BLaER1 (cell line): ENCODE measurements around the gene ATP9A.
"Not testable (repeated sequence)": the region's sequence is repeated elsewhere in the genome, so short reads cannot be mapped to it uniquely, and the experiment has no call there.

Experiments
- H3K27ac ChIP-seq: shearing (Covaris generic); formaldehyde crosslinking; 2 replicates; pipeline ENCODE4 v1.8.1; 2022
- H3K27me3 ChIP-seq: shearing (Covaris generic); formaldehyde crosslinking; 2 replicates; pipeline ENCODE4 v1.8.1; 2022
- H3K36me3 ChIP-seq: shearing (Covaris generic); formaldehyde crosslinking; 2 replicates; pipeline ENCODE4 v1.8.1; 2022
- H3K4me1 ChIP-seq: shearing (Covaris generic); formaldehyde crosslinking; 2 replicates; pipeline ENCODE4 v1.8.1; 2022
- H3K4me2 ChIP-seq: shearing (Covaris generic); formaldehyde crosslinking; 2 replicates; pipeline ENCODE4 v1.8.1; 2022
- H3K4me3 ChIP-seq: shearing (Covaris generic); formaldehyde crosslinking; 2 replicates; pipeline ENCODE4 v1.8.1; 2022
- H3K9ac ChIP-seq: shearing (Covaris generic); formaldehyde crosslinking; 2 replicates; pipeline ENCODE4 v1.8.1; 2022
- H3K9me3 ChIP-seq: shearing (Covaris generic); formaldehyde crosslinking; 2 replicates; pipeline ENCODE4 v1.8.1; 2022
- H4K20me1 ChIP-seq: shearing (Covaris generic); formaldehyde crosslinking; 2 replicates; pipeline ENCODE4 v1.8.1; 2022
- Cebpa-rat ChIP-seq: shearing (Covaris generic); IDR thresholded peaks from 2 replicates; pipeline ENCODE4 v1.8.1; 2022

ATP9A gene

GRCh38 chr20:51738877-51739447 is 29.2 kb downstream of the ATP9A start:
- Histone ChIP-seq H3K27ac (no peak overlapping the region), H3K4me2 (no peak overlapping the region), H4K20me1 (no peaks in the 10 kb centered on the region), H3K9me3 (no peaks in the 10 kb centered on the region), H3K4me3 (no peak overlapping the region), H3K36me3 (no peaks in the 10 kb centered on the region), H3K4me1 (no peaks in the 10 kb centered on the region), H3K27me3 (no peaks in the 10 kb centered on the region), H3K9ac (no peak overlapping the region)
- TF ChIP-seq Cebpa-rat, result no peak

DNA sequence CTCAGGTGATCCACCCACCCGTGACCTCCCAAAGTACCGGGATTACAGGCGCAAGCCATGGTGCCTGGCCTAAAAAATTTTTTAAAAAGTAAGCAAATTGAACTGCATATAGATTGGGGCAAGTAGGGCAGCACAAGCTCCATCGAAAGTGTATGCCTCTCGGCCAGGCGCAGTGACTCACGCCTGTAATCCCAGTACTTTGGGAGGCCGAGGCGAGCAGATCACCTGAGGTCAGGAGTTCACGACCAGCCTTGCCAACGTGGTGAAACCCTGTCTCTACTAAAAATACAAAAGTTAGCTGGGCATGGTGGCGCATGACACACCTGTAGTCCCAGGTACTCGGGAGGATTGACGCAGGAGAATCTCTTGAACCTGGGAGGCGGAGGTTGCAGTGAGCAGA is 29.9 kb downstream of the ATP9A start:
- H3K4me2 ChIP-seq, H3K27me3 ChIP-seq, H3K36me3 ChIP-seq, H3K9me3 ChIP-seq, H3K4me3 ChIP-seq, H4K20me1 ChIP-seq, H3K27ac ChIP-seq, H3K4me1 ChIP-seq, H3K9ac ChIP-seq: not testable (repeated sequence)

GRCh38 chr20:51736947-51737346 is 31.2 kb downstream of the ATP9A start:
- peaks cover 7% of the 10 kb centered on the region for H3K4me1 ChIP-seq
- no peaks in the 10 kb centered on the region for H3K9me3 ChIP-seq
- no peak overlapping the region for H3K4me2 ChIP-seq
- H3K36me3 ChIP-seq, result no peaks in the 10 kb centered on the region
- H3K4me3 ChIP-seq, result no peak overlapping the region
- no peak overlapping the region for H3K27ac ChIP-seq
- H4K20me1 ChIP-seq, result no peaks in the 10 kb centered on the region
- no peaks in the 10 kb centered on the region for H3K27me3 ChIP-seq
- no peak overlapping the region for H3K9ac ChIP-seq
- no peak for TF ChIP-seq Cebpa-rat

DNA sequence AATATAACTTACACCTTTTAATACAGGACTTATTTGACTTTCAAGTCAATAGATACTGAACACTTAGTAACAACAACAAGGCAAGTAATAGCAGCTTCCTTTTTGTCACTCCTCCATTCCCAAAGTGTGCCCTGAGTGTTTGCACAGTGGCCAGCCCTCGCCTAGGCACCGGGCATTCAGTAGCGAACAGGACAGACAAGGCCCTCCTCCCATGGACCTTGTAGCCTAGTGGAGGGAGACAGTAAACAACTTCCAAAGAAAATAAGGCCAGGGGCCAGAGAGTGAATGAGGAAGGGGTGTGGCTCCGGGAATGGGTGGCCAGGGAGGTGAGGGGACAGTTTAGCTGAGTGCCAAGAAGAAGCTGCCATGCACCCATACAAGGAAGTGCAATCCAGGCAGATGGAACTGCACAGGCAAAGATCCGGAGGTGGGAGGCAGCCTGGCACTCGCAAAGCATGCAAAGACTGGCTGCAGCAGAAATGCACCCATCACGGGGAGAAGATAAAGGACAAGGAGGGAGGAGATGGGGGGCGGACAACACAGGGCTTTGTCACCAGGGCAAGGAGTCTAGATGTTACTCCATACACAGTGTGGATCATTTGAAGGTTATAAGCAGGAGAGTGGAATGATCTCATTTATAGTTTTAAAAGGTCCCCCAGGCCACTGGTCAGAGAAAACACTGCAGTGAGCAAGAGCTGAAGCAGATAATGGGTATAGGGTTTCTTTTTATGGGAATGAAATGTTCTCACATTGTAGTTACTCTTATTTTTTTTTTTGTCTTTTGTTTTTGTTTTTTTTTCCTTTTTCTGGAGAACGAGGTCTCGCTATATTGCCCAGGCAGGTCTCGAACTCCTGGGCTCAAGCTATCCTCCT is 32.2 kb downstream of the ATP9A start:
- no peak for TF ChIP-seq Cebpa-rat
- peaks cover 17% of the 10 kb centered on the region for H3K4me1 ChIP-seq

DNA sequence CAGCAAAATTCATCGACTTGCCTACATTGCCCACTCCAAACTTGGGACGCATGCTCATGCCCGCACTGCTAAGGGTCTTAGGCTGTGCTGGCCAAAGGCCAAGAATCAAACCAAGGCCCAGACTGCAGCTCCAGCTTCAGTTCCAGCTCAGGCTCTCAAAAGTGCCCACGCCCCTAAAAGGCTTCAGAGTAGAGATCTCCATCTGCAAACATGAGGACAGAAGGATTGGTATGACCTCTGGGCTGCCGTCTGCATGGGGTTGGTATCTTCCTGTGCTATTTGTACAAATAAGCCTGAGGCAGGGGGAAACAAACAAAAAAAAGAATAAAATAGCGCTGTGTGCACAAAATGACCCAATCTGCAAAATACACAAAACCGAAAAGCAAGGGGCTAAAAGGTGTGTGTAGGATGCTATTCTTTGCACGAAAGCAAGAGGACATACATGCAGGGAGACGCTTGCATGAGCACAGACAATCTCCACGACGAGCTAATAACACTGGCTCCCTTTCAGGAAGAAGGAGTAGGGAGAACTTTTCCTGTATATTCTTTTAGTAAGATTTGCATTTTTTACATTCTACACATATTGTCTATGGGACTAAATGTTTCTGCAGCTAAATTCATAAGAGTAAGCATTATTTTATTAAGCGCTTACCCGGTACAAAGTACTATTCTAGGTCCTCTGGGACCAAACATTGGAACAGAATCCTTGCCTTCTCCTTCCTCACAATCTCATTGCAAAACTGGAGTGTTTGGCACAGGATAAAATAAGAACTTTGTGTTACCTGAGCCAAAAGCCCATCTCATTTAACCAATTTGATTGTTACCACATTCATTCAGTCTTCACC is 33.1 kb downstream of the ATP9A start:
- Histone ChIP-seq H3K9ac (no peak overlapping the region), H3K36me3 (no peaks in the 10 kb centered on the region), H3K27ac (no peak overlapping the region), H3K9me3 (no peaks in the 10 kb centered on the region), H3K4me2 (no peak overlapping the region), H3K4me3 (no peak overlapping the region), H4K20me1 (no peaks in the 10 kb centered on the region), H3K4me1 (peaks cover 23% of the 10 kb centered on the region), H3K27me3 (no peaks in the 10 kb centered on the region)
- TF ChIP-seq Cebpa-rat, result no peak

More for the DNA sequence above, 32.2 kb downstream of the ATP9A start:
- no peak overlapping the region for H3K4me2 ChIP-seq
- H4K20me1 ChIP-seq, result no peaks in the 10 kb centered on the region
- no peaks in the 10 kb centered on the region for H3K27me3 ChIP-seq
- H3K4me3 ChIP-seq, result no peak overlapping the region
- no peaks in the 10 kb centered on the region for H3K9me3 ChIP-seq
- no peak overlapping the region for H3K9ac ChIP-seq
- H3K36me3 ChIP-seq, result no peaks in the 10 kb centered on the region
- no peak overlapping the region for H3K27ac ChIP-seq

GRCh38 chr20:51733070-51733469 is 35.1 kb downstream of the ATP9A start:
- H3K36me3 ChIP-seq, result no peaks in the 10 kb centered on the region
- H3K9ac ChIP-seq, result no peak overlapping the region
- H3K9me3 ChIP-seq, result no peaks in the 10 kb centered on the region
- H4K20me1 ChIP-seq, result no peaks in the 10 kb centered on the region
- no peak for TF ChIP-seq Cebpa-rat
- no peak overlapping the region for H3K4me2 ChIP-seq
- H3K27ac ChIP-seq, result no peak overlapping the region
- H3K4me1 ChIP-seq, result peaks cover 23% of the 10 kb centered on the region
- no peaks in the 10 kb centered on the region for H3K27me3 ChIP-seq
- no peak overlapping the region for H3K4me3 ChIP-seq

- no peaks in the 10 kb centered on the region for H4K20me1 ChIP-seq
- TF ChIP-seq Cebpa-rat, result no peak
- no peaks in the 10 kb centered on the region for H3K36me3 ChIP-seq
- no peak overlapping the region for H3K27ac ChIP-seq
- H3K9ac ChIP-seq, result 0 out of 2 replicates have a peak overlapping the region, but pooled peaks have one; percentile 38
- no peak overlapping the region for H3K4me3 ChIP-seq
- peak overlapping the region; percentile 75 for H3K4me2 ChIP-seq
- H3K4me1 ChIP-seq, result peaks cover 23% of the 10 kb centered on the region
- H3K9me3 ChIP-seq, result no peaks in the 10 kb centered on the region
- no peaks in the 10 kb centered on the region for H3K27me3 ChIP-seq
Measured at GRCh38 chr20:51732096-51732791, 35.9 kb downstream of the ATP9A start.

- no peak overlapping the region for H3K27ac ChIP-seq
- no peak overlapping the region for H3K4me3 ChIP-seq
- H3K4me2 ChIP-seq, result peak overlapping the region; percentile 75
- no peaks in the 10 kb centered on the region for H4K20me1 ChIP-seq
- H3K9me3 ChIP-seq, result no peaks in the 10 kb centered on the region
- no peaks in the 10 kb centered on the region for H3K36me3 ChIP-seq
- no peaks in the 10 kb centered on the region for H3K27me3 ChIP-seq
- H3K9ac ChIP-seq, result peak overlapping the region; percentile 38; the same call in 1 of the 2 replicates
- peaks cover 23% of the 10 kb centered on the region for H3K4me1 ChIP-seq
- TF ChIP-seq Cebpa-rat, result no peak
Measured at GRCh38 chr20:51731731-51732095, 36.5 kb downstream of the ATP9A start.

DNA sequence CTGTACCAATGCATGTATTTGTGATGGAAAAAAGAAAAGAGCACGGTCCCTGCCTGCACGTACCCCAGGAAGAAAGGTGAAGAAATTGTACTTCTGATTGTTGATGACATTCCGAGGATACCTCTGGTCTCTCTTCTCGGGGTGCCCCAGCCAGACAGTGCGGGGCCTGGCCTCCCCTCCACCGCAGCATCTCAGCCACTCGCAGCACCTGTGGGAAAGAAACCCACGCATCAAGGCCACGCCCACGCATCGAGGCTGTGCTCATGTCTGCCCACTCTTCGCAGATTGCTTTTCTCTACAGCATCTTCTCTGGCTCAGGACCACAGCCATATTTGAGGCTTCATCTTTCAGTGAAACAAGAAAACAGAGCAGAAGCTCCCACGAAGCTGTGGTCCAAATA is 38.4 kb downstream of the ATP9A start:
- H4K20me1 ChIP-seq, result no peaks in the 10 kb centered on the region
- H3K4me2 ChIP-seq, result no peak overlapping the region
- no peak overlapping the region for H3K27ac ChIP-seq
- H3K27me3 ChIP-seq, result no peaks in the 10 kb centered on the region
- H3K4me3 ChIP-seq, result no peak overlapping the region
- TF ChIP-seq Cebpa-rat, result no peak
- H3K9ac ChIP-seq, result no peak overlapping the region
- H3K36me3 ChIP-seq, result no peaks in the 10 kb centered on the region
- peaks cover 23% of the 10 kb centered on the region for H3K4me1 ChIP-seq
- H3K9me3 ChIP-seq, result no peaks in the 10 kb centered on the region
